ENCODE measurements around the gene LPAR3.
"Not testable (repeated sequence)": the region's sequence is repeated elsewhere in the genome, so short reads cannot be mapped to it uniquely, and the experiment has no call there.

LPAR3 gene

GRCh38 chr1:84892705-84893618 is at the start of gene LPAR3:
LPAR3 (minus strand) TSS chr1:84893206; CDS start chr1:84866120, 27,086 bp downstream.
- DNase-seq (ENCODE audit: low spot score), result peak; percentile 82

- no peak for DNase-seq (ENCODE audit: low spot score)
Measured at GRCh38 chr1:84941843-84942242, 48.8 kb upstream of the LPAR3 start.

- DNase-seq (ENCODE audit: low spot score), result no peak
Measured at GRCh38 chr1:84940481-84940880, 47.5 kb upstream of the LPAR3 start.

- no peak for DNase-seq (ENCODE audit: low spot score)
Measured at GRCh38 chr1:84939761-84940160, 46.8 kb upstream of the LPAR3 start.

GRCh38 chr1:84939151-84939550 is 46.1 kb upstream of the LPAR3 start:
- DNase-seq (ENCODE audit: low spot score), result no peak

GRCh38 chr1:84936116-84936810 is 43.3 kb upstream of the LPAR3 start:
- peak; percentile 75 for DNase-seq (ENCODE audit: low spot score)

- no peak for DNase-seq (ENCODE audit: low spot score)
Measured at GRCh38 chr1:84933011-84933611, 40.1 kb upstream of the LPAR3 start.

GRCh38 chr1:84930831-84931230 is 37.8 kb upstream of the LPAR3 start:
- DNase-seq (ENCODE audit: low spot score), result no peak

- no peak for DNase-seq (ENCODE audit: low spot score)
Measured at GRCh38 chr1:84930329-84930728, 37.3 kb upstream of the LPAR3 start.

GRCh38 chr1:84929581-84929980 is 36.6 kb upstream of the LPAR3 start:
- no peak for DNase-seq (ENCODE audit: low spot score)

- no peak for DNase-seq (ENCODE audit: low spot score)
Measured at GRCh38 chr1:84928979-84929378, 36.0 kb upstream of the LPAR3 start.

GRCh38 chr1:84923317-84923716 is 30.3 kb upstream of the LPAR3 start:
- no peak for DNase-seq (ENCODE audit: low spot score)

GRCh38 chr1:84920159-84920558 is 27.2 kb upstream of the LPAR3 start:
- no peak for DNase-seq (ENCODE audit: low spot score)

GRCh38 chr1:84919461-84919970 is 26.5 kb upstream of the LPAR3 start:
- DNase-seq (ENCODE audit: low spot score), result no peak

- DNase-seq (ENCODE audit: low spot score), result no peak
Measured at GRCh38 chr1:84918726-84919336, 25.8 kb upstream of the LPAR3 start.

- no peak for DNase-seq (ENCODE audit: low spot score)
Measured at GRCh38 chr1:84916897-84917296, 23.9 kb upstream of the LPAR3 start.

GRCh38 chr1:84913555-84913892 is 20.5 kb upstream of the LPAR3 start:
- no peak for DNase-seq (ENCODE audit: low spot score)

GRCh38 chr1:84912726-84913554 is 19.9 kb upstream of the LPAR3 start:
- no peak for DNase-seq (ENCODE audit: low spot score)

- DNase-seq (ENCODE audit: low spot score), result not testable (repeated sequence)
Measured at GRCh38 chr1:84908746-84909464, 15.9 kb upstream of the LPAR3 start.

GRCh38 chr1:84907095-84907827 is 14.3 kb upstream of the LPAR3 start:
- no peak for DNase-seq (ENCODE audit: low spot score)
